HCT116 (cell line): ENCODE measurements around the gene ENTHD1. TPM values are rescaled to one million over a fixed set of nuclear protein-coding genes. Genes with fewer than 3 reads are reported as not detected.

Experiments used
- ATAC-seq: fragments of 200-7000 bp; cut with Tn5 transposase; 2 replicates; pipeline ENCODE4 v1.9.1; 2020; ENCODE audit warnings: mild to moderate bottlenecking, moderate library complexity
- BruUV-seq: library from RNA; stranded (reverse); fragments of 400-500 nt; replicated peaks from 2 replicates; lab custom pipeline; 2021; lab: Mats Ljungman, UMichigan
- CTCF ChIA-PET: fragments of 300-600 bp; sonication (Branson Sonifier 250); formaldehyde crosslinking; loops from one replicate; lab custom pipeline; 2021; ENCODE audit warnings: antibody characterized with exemption; lab: Charles Lee
- POLR2A ChIA-PET: fragments of 300-600, 350-600 bp; sonication (Branson Sonifier 250); formaldehyde crosslinking; loops from one replicate; lab custom pipeline; 2021; ENCODE audit warnings: antibody characterized with exemption; lab: Charles Lee
- RAD21 ChIA-PET, 2 experiments: fragments of 300-600 bp; sonication (Branson Sonifier 250); formaldehyde crosslinking; loops; one replicate each; lab custom pipeline; 2023; ENCODE audit warnings: low total read pairs in 2 of 2; ENCODE audit not compliant: uncharacterized antibody in 2 of 2, unreplicated experiment in 2 of 2, low non-redundant PET in 1 of 2; lab: Charles Lee
- DNase-seq: peaks from one replicate; pipeline ENCODE4 v3.0.0-alpha.2; 2010; ENCODE audit warnings: low read depth, low spot score
- H2AFZ ChIP-seq: fragments of 200-600 bp; shearing (Covaris generic), sonication (generic); 2 replicates; pipeline ENCODE4 v1.6.1; 2017; ENCODE audit warnings: low read depth, mixed run types, mixed read lengths, antibody characterized with exemption, low read length; ENCODE audit not compliant: poor library complexity, severe bottlenecking
- H3K27ac ChIP-seq: 2 replicates; pipeline ENCODE4 v1.5.1; 2012; ENCODE audit warnings: low read depth, low read length
- H3K27me3 ChIP-seq: fragments of 200-600 bp; sonication (generic); 2 replicates; pipeline ENCODE4 v1.6.1; 2016; ENCODE audit warnings: mixed run types, low read length, mixed read lengths; ENCODE audit not compliant: insufficient read depth
- H3K36me3 ChIP-seq, 2 experiments: fragments of 200-500 bp in 1 of 2; fragments of 200-600 bp in 1 of 2; sonication (Bioruptor generic) in 1 of 2; sonication (generic) in 1 of 2; 2 replicates each; pipeline versions ENCODE4 v1.5.1 to v1.6.1; 2014 to 2016; ENCODE audit warnings: low read length in 2 of 2, inconsistent platforms in 1 of 2, mixed read lengths in 1 of 2, mixed run types in 1 of 2; ENCODE audit not compliant: insufficient read depth in 2 of 2, control insufficient read depth in 1 of 2
- H3K4me1 ChIP-seq, 2 experiments: fragments of 200-600 bp in 1 of 2; sonication (generic) in 1 of 2; 2 replicates each; pipeline versions ENCODE4 v1.5.1 to v1.6.1; 2012 to 2017; ENCODE audit warnings: low read length in 2 of 2, inconsistent platforms in 1 of 2, mild to moderate bottlenecking in 1 of 2, mixed read lengths in 1 of 2, mixed run types in 1 of 2, moderate library complexity in 1 of 2; ENCODE audit not compliant: insufficient read depth in 2 of 2, control insufficient read depth in 1 of 2
- H3K4me2 ChIP-seq: fragments of 200-600 bp; sonication (generic); 2 replicates; pipeline ENCODE4 v1.6.1; 2017; ENCODE audit warnings: mixed run types, low read length, mixed read lengths
- H3K4me3 ChIP-seq, 2 experiments: fragments of 200-600 bp in 1 of 2; sonication (generic) in 1 of 2; replicated peaks in 1 of 2; 2 replicates each; pipeline ENCODE4 v1.5.1; 2011 to 2016; ENCODE audit warnings: low read length in 2 of 2, control low read depth in 1 of 2, low read depth in 1 of 2, mild to moderate bottlenecking in 1 of 2, mixed read lengths in 1 of 2, mixed run types in 1 of 2
- H3K79me2 ChIP-seq: fragments of 200-600 bp; sonication (generic); 2 replicates; pipeline ENCODE4 v1.6.1; 2017; ENCODE audit warnings: mild to moderate bottlenecking, mixed run types, low read length, moderate library complexity, mixed read lengths; ENCODE audit not compliant: insufficient read depth
- H3K9ac ChIP-seq: fragments of 200-600 bp; sonication (generic); 2 replicates; pipeline ENCODE4 v1.6.1; 2016; ENCODE audit warnings: low read length, mixed read lengths
- H3K9me2 ChIP-seq: fragments of 200-600 bp; sonication (generic), shearing (Covaris generic); 2 replicates; pipeline ENCODE4 v1.6.1; 2017; ENCODE audit warnings: mixed run types, mild to moderate bottlenecking, moderate library complexity; ENCODE audit not compliant: insufficient read depth
- H3K9me3 ChIP-seq, 2 experiments: fragments of 200-500 bp in 1 of 2; fragments of 200-600 bp in 1 of 2; sonication (Bioruptor generic) in 1 of 2; sonication (generic) in 1 of 2; 2 replicates each; pipeline ENCODE4 v1.6.1; 2014 to 2017; ENCODE audit warnings: low read length in 2 of 2, mixed read lengths in 2 of 2, inconsistent platforms in 1 of 2, low read depth in 1 of 2, mild to moderate bottlenecking in 1 of 2, mixed run types in 1 of 2, moderate library complexity in 1 of 2; ENCODE audit not compliant: control insufficient read depth in 1 of 2, insufficient read depth in 1 of 2
- H4K20me1 ChIP-seq: fragments of 200-600 bp; sonication (generic), shearing (Covaris generic); 2 replicates; pipeline ENCODE4 v1.6.1; 2017; ENCODE audit warnings: mixed run types, mild to moderate bottlenecking, moderate library complexity; ENCODE audit not compliant: insufficient read depth
- CBX3 ChIP-seq: IDR thresholded peaks from 2 replicates; pipeline ENCODE4 v1.6.1; 2012; ENCODE audit warnings: low read depth
- CEBPB ChIP-seq: IDR thresholded peaks from 2 replicates; pipeline ENCODE4 v1.6.1; 2012; ENCODE audit warnings: low read depth
- CTCF ChIP-seq, 3 experiments: fragments of 200-600 bp in 1 of 3; sonication (generic) in 1 of 3; IDR thresholded peaks in 2 of 3; conservative IDR thresholded peaks in 1 of 3; 2 replicates each; pipeline ENCODE4 v1.5.1; 2012 to 2017; ENCODE audit warnings: low read depth in 2 of 3, low read length in 2 of 3, antibody characterized with exemption in 1 of 3, borderline replicate concordance in 1 of 3, control low read depth in 1 of 3, mild to moderate bottlenecking in 1 of 3, mixed read lengths in 1 of 3, mixed run types in 1 of 3, moderate library complexity in 1 of 3; ENCODE audit not compliant: insufficient read depth in 1 of 3
- EGR1 ChIP-seq: IDR thresholded peaks from 2 replicates; pipeline ENCODE4 v1.6.1; 2012; ENCODE audit warnings: low read depth
- ELF1 ChIP-seq: IDR thresholded peaks from 2 replicates; pipeline ENCODE4 v1.6.1; 2012; ENCODE audit warnings: low read depth, borderline replicate concordance
- FOSL1 ChIP-seq: IDR thresholded peaks from 2 replicates; pipeline ENCODE4 v1.6.1; 2012; ENCODE audit warnings: low read depth
- POLR2A ChIP-seq: IDR thresholded peaks from 2 replicates; pipeline ENCODE4 v1.7.0; 2011; ENCODE audit warnings: borderline replicate concordance; ENCODE audit not compliant: insufficient read depth, insufficient read length; ENCODE audit errors: extremely low read depth
- RAD21 ChIP-seq: IDR thresholded peaks from 2 replicates; pipeline ENCODE4 v1.6.1; 2012; ENCODE audit warnings: low read depth, mild to moderate bottlenecking
- SP1 ChIP-seq: IDR thresholded peaks from 2 replicates; pipeline ENCODE4 v1.6.1; 2012; ENCODE audit warnings: low read depth
- YY1 ChIP-seq: IDR thresholded peaks from 2 replicates; pipeline ENCODE4 v1.6.1; 2011; ENCODE audit warnings: low read length, low read depth, moderate library complexity, mild to moderate bottlenecking; ENCODE audit not compliant: insufficient replicate concordance; ENCODE audit errors: extremely low read depth
- ZNF274 ChIP-seq: fragments of 200-500 bp; sonication (Bioruptor generic); IDR thresholded peaks from 2 replicates; pipeline ENCODE4 v1.6.1; 2014; ENCODE audit warnings: mild to moderate bottlenecking, low read depth, low read length, inconsistent platforms
- intact Hi-C: fragments of 100-400 bp; cut with micrococcal nuclease; formaldehyde crosslinking; loops from 2 replicates; pipeline ENCODE4 v1.10.0; 2022
- total RNA-seq: library from RNA; stranded (reverse); gene quantifications from one replicate; pipeline ENCODE4 v1.2.1, GENCODE V29; 2021; ENCODE audit not compliant: unreplicated experiment
- TF ChIP-seq, protein P1 (sequence below): IDR thresholded peaks from 2 replicates; pipeline ENCODE4 v1.6.1; 2011; ENCODE audit warnings: mild to moderate bottlenecking, low read length, moderate library complexity; ENCODE audit not compliant: insufficient replicate concordance; ENCODE audit errors: extremely low read depth
- TF ChIP-seq, protein P2 (sequence below): IDR thresholded peaks from 2 replicates; pipeline ENCODE4 v1.6.1; 2012; ENCODE audit warnings: low read depth

ENTHD1 gene
- total RNA-seq, 1 experiment from 2014 or later: not detected

- intact Hi-C loops: no loop called here
- Histone ChIP-seq H3K79me2 (no peaks in the 10 kb centered on the region), H3K4me3 (no peak overlapping the region), H3K27ac (no peak overlapping the region), H3K4me2 (no peak overlapping the region), H3K9ac (no peak overlapping the region), H4K20me1 (no peaks in the 10 kb centered on the region), H2AFZ (no peak overlapping the region), H3K4me1 (no peaks in the 10 kb centered on the region), H3K36me3 (no peaks in the 10 kb centered on the region), H3K9me2 (no peaks in the 10 kb centered on the region), H3K27me3 (peaks cover 57% of the 10 kb centered on the region), H3K9me3 (no peaks in the 10 kb centered on the region)
- BruUV-seq: no TSS peak
- ATAC-seq: no peak
- DNase-seq: no peak
- RAD21 ChIA-PET: no interaction called here
- CTCF ChIA-PET: interaction anchor here (1.2 kb wide), 1 partner anchor 57 kb away, joined by 3 read pairs; no protein-coding TSS in a partner anchor
- TF ChIP-seq CEBPB (no peak), RAD21 (no peak), CTCF (IDR thresholded peaks at IDR 0.05 in 2 of 3, conservative IDR thresholded peaks at IDR 0.05 in 1 of 3; ENCODE audit: borderline replicate concordance in 1 of 3, insufficient read depth in 1 of 3, low read depth in 2 of 3, low read length in 2 of 3) (no peak), SP1 (no peak), YY1 (no peak), ELF1 (no peak), POLR2A (no peak), EGR1 (no peak), FOSL1 (no peak), CBX3 (no peak), ZNF274 (no peak)
- TF ChIP-seq, protein P1, sequence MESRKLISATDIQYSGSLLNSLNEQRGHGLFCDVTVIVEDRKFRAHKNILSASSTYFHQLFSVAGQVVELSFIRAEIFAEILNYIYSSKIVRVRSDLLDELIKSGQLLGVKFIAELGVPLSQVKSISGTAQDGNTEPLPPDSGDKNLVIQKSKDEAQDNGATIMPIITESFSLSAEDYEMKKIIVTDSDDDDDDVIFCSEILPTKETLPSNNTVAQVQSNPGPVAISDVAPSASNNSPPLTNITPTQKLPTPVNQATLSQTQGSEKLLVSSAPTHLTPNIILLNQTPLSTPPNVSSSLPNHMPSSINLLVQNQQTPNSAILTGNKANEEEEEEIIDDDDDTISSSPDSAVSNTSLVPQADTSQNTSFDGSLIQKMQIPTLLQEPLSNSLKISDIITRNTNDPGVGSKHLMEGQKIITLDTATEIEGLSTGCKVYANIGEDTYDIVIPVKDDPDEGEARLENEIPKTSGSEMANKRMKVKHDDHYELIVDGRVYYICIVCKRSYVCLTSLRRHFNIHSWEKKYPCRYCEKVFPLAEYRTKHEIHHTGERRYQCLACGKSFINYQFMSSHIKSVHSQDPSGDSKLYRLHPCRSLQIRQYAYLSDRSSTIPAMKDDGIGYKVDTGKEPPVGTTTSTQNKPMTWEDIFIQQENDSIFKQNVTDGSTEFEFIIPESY: no peak
- TF ChIP-seq, protein P2, sequence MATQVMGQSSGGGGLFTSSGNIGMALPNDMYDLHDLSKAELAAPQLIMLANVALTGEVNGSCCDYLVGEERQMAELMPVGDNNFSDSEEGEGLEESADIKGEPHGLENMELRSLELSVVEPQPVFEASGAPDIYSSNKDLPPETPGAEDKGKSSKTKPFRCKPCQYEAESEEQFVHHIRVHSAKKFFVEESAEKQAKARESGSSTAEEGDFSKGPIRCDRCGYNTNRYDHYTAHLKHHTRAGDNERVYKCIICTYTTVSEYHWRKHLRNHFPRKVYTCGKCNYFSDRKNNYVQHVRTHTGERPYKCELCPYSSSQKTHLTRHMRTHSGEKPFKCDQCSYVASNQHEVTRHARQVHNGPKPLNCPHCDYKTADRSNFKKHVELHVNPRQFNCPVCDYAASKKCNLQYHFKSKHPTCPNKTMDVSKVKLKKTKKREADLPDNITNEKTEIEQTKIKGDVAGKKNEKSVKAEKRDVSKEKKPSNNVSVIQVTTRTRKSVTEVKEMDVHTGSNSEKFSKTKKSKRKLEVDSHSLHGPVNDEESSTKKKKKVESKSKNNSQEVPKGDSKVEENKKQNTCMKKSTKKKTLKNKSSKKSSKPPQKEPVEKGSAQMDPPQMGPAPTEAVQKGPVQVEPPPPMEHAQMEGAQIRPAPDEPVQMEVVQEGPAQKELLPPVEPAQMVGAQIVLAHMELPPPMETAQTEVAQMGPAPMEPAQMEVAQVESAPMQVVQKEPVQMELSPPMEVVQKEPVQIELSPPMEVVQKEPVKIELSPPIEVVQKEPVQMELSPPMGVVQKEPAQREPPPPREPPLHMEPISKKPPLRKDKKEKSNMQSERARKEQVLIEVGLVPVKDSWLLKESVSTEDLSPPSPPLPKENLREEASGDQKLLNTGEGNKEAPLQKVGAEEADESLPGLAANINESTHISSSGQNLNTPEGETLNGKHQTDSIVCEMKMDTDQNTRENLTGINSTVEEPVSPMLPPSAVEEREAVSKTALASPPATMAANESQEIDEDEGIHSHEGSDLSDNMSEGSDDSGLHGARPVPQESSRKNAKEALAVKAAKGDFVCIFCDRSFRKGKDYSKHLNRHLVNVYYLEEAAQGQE: no peak
- POLR2A ChIA-PET: no interaction called here
Measured at GRCh38 chr22:39896313-39896996, 2.9 kb upstream of the ENTHD1 start.
